Stomach (tissue), 9 donors: ENCODE measurements around the gene TNK2. TPM values are rescaled to one million over a fixed set of nuclear protein-coding genes. Genes with fewer than 3 reads are reported as not detected.
A peak's percentile ranks its signal among the peaks of the same experiment; 100 is the strongest.

Experiments used
- DNase-seq, 2 donors: peaks; one replicate each; pipeline versions ENCODE4 v3.0.0 to v3.0.0-alpha.2; 2013 to 2019
- H3K27ac ChIP-seq, 5 donors: fragments of 200-600 bp in 4 of 5; sonication (generic) in 4 of 5; one replicate each; pipeline ENCODE4 v1.5.1; 2013 to 2019; ENCODE audit warnings: mild to moderate bottlenecking in 1 of 5, moderate library complexity in 1 of 5
- H3K27me3 ChIP-seq, 3 donors: fragments of 200-600 bp; sonication (generic); one replicate each; pipeline ENCODE4 v1.5.1; 2017 to 2019; ENCODE audit warnings: mixed run types in 1 of 3
- H3K36me3 ChIP-seq, 4 donors: fragments of 200-600 bp; sonication (generic); 1 replicate in 3 of 4; 2 replicates in 1 of 4; pipeline ENCODE4 v1.5.1; 2016 to 2019
- H3K4me1 ChIP-seq, 4 donors: fragments of 200-600 bp; sonication (generic); one replicate each; pipeline ENCODE4 v1.5.1; 2016 to 2019
- H3K4me3 ChIP-seq, 4 donors: fragments of 200-600 bp; sonication (generic) in 3 of 4; one replicate each; pipeline ENCODE4 v1.5.1; 2016 to 2019; ENCODE audit warnings: mild to moderate bottlenecking in 1 of 4
- H3K9me3 ChIP-seq, 4 donors: fragments of 200-600 bp; sonication (generic); one replicate each; pipeline ENCODE4 v1.5.1; 2016 to 2019
- CTCF ChIP-seq, 7 experiments: fragments of 450-650 bp in 4 of 7; fragments of 200-600 bp in 3 of 7; sonication (generic) in 3 of 7; IDR thresholded peaks; one replicate each; pipeline ENCODE4 v1.5.1; 2016 to 2019; ENCODE audit warnings: antibody characterized with exemption in 7 of 7, control low read depth in 2 of 7, mild to moderate bottlenecking in 1 of 7
- EP300 ChIP-seq: sonication (generic); formaldehyde crosslinking; IDR thresholded peaks from one replicate; pipeline ENCODE4 v1.6.1; 2017; ENCODE audit warnings: antibody characterized with exemption
- POLR2A ChIP-seq, 4 donors: fragments of 450-650 bp; IDR thresholded peaks; one replicate each; pipeline ENCODE4 v1.6.1; 2016; ENCODE audit warnings: antibody characterized with exemption in 4 of 4, control low read depth in 2 of 4, mild to moderate bottlenecking in 1 of 4, moderate library complexity in 1 of 4
- POLR2AphosphoS5 ChIP-seq, 3 donors: sonication (generic); formaldehyde crosslinking; IDR thresholded peaks; one replicate each; pipeline ENCODE4 v1.6.1; 2016; ENCODE audit warnings: antibody characterized with exemption in 3 of 3
- WGBS, 5 donors: extraction: QIAGEN DNeasy Blood & Tissue Kit in 3 of 5; methylation state at CpG; one replicate each; pipeline versions ENCODE4 v1.1.5 to v1.1.7; 2013 to 2018; 5-methylcytosine and 5-hydroxymethylcytosine counted together
- intact Hi-C: fragments of 100-400 bp; cut with DNase I; formaldehyde crosslinking; loops from one replicate; pipeline ENCODE4 v1.15.1; 2023; ENCODE audit warnings: low total_unique reads
- polyA plus RNA-seq, 3 donors: library from polyadenylated mRNA; stranded (reverse); fragments of 200-250 nt; gene quantifications; one replicate each; pipeline ENCODE4 v1.2.3, GENCODE V29; 2013
- total RNA-seq, 5 donors: library from RNA; depleted of rRNA; stranded (reverse); fragments of >200 nt; gene quantifications; one replicate each; pipeline versions ENCODE4 v1.1.0 to v1.2.3, GENCODE V29; 2014 to 2016
- donor health status: healthy with polysubstance abuse.
- donor health status: Bipolar disorder and iron deficiency.
- donor health status: healthy.

The TNK2 gene
- total and polyA plus RNA-seq, 8 donors: 6.1 to 431 (median 38.6) TPM

- intact Hi-C loops: no loop called here
Observed at GRCh38 chr3:195835791-195836190, 72.6 kb downstream of the TNK2 start.

GRCh38 chr3:195834675-195835583 is 73.4 kb downstream of the TNK2 start:
- Histone ChIP-seq H3K27ac (no peak overlapping the region), H3K27me3 (peaks cover 0 to 25% (median 8%) of the 10 kb centered on the region in 3 donors), H3K36me3 (no peaks in the 10 kb centered on the region), H3K4me1 (peaks cover 0 to 11% (median 3%) of the 10 kb centered on the region in 4 donors), H3K4me3 (no peak overlapping the region), H3K9me3 (no peaks in the 10 kb centered on the region)
- no peak for DNase-seq
- TF ChIP-seq POLR2A (IDR thresholded peaks at IDR 0.05) (no peak), EP300 (no peak), CTCF (IDR thresholded peaks at IDR 0.05) (no peak), POLR2AphosphoS5 (IDR thresholded peaks at IDR 0.05) (no peak)
- intact Hi-C loops: no loop called here
- 82 to 87% (median 84%) methylated on average over 27 to 29 of the region's 29 CpGs for WGBS, 5 donors

More at GRCh38 chr3:195835791-195836190, 72.6 kb downstream of the TNK2 start:
- Histone ChIP-seq H3K27me3 (peaks cover 0 to 30% (median 8%) of the 10 kb centered on the region in 3 donors), H3K9me3 (no peaks in the 10 kb centered on the region), H3K36me3 (no peaks in the 10 kb centered on the region), H3K27ac (no peak overlapping the region), H3K4me1 (peaks cover 0 to 8% (median 0%) of the 10 kb centered on the region in 4 donors), H3K4me3 (no peak overlapping the region)
- TF ChIP-seq POLR2A (IDR thresholded peaks at IDR 0.05): no peak
- no peak for TF ChIP-seq EP300
- no peak for TF ChIP-seq POLR2AphosphoS5 (IDR thresholded peaks at IDR 0.05)
- TF ChIP-seq CTCF (IDR thresholded peaks at IDR 0.05): no peak
- no peak for DNase-seq
- 83 to 98% (median 83%) methylated on average over 9 to 14 of the region's 14 CpGs for WGBS, 5 donors

GRCh38 chr3:195829897-195830254 is 78.5 kb downstream of the TNK2 start:
- peak in 1 of 2 donors; percentile 81 for DNase-seq
- intact Hi-C loops: no loop called here
- H3K9me3 ChIP-seq: no peaks in the 10 kb centered on the region
- H3K27ac ChIP-seq: peak overlapping the region in 1 of 5 donors; percentile 62
- 24 to 55% (median 42%) methylated on average over 14 to 16 of the region's 16 CpGs for WGBS, 5 donors
- no peaks in the 10 kb centered on the region for H3K36me3 ChIP-seq
- peaks cover 0 to 18% (median 12%) of the 10 kb centered on the region in 4 donors for H3K4me1 ChIP-seq
- no peak for TF ChIP-seq POLR2A (IDR thresholded peaks at IDR 0.05)
- TF ChIP-seq POLR2AphosphoS5 (IDR thresholded peaks at IDR 0.05): no peak
- no peak for TF ChIP-seq EP300
- TF ChIP-seq CTCF (IDR thresholded peaks at IDR 0.05): no peak
- H3K4me3 ChIP-seq: no peak overlapping the region
- H3K27me3 ChIP-seq: peaks cover 0 to 11% (median 10%) of the 10 kb centered on the region in 3 donors

- no peak for DNase-seq
- H3K9me3 ChIP-seq: no peaks in the 10 kb centered on the region
- 63 to 84% (median 80%) methylated on average over 9 of the region's 9 CpGs for WGBS, 5 donors
- H3K27me3 ChIP-seq: peaks cover 0 to 18% (median 15%) of the 10 kb centered on the region in 3 donors
- H3K4me1 ChIP-seq: peaks cover 3 to 22% (median 16%) of the 10 kb centered on the region in 4 donors
- TF ChIP-seq EP300 (no peak), POLR2A (IDR thresholded peaks at IDR 0.05) (no peak), CTCF (IDR thresholded peaks at IDR 0.05) (no peak), POLR2AphosphoS5 (IDR thresholded peaks at IDR 0.05) (no peak)
- intact Hi-C loops: no loop called here
- peak overlapping the region in 1 of 5 donors; percentile 62 for H3K27ac ChIP-seq
- no peak overlapping the region for H3K4me3 ChIP-seq
- H3K36me3 ChIP-seq: no peaks in the 10 kb centered on the region
Observed at GRCh38 chr3:195828762-195829161, 79.6 kb downstream of the TNK2 start.
